NB4 (cell line): ENCODE data around the gene GREB1L.

ENCODE experiments used
- TF ChIP-seq, protein P1 (sequence below): IDR thresholded peaks from one replicate; pipeline ENCODE4 v1.5.1; 2012; ENCODE audit warnings: low read depth, low read length
- TF ChIP-seq, protein P2 (sequence below): IDR thresholded peaks from 2 replicates; pipeline ENCODE4 v1.6.1; 2011; ENCODE audit warnings: low read depth, low read length

DNA sequence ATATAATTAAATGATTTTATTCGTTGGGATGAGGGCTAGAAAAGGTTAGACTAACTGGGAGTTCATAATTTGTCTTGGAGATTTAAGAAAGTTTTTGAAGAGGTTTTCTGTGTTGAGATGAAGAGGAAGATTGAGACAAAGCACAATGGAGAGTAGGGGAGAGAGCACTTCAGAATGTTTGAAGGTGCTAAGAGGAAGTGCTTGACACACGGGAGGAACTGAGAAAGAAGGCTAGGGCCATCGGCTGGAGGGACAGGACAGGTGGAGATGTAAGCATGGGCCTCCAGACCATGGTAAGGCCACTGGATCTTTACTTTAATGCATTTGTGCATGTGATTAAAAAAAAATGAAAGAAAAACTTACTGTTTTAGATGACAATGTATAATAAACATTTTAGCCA, 31.5 kb downstream of the GREB1L start:
- TF ChIP-seq, protein P1, sequence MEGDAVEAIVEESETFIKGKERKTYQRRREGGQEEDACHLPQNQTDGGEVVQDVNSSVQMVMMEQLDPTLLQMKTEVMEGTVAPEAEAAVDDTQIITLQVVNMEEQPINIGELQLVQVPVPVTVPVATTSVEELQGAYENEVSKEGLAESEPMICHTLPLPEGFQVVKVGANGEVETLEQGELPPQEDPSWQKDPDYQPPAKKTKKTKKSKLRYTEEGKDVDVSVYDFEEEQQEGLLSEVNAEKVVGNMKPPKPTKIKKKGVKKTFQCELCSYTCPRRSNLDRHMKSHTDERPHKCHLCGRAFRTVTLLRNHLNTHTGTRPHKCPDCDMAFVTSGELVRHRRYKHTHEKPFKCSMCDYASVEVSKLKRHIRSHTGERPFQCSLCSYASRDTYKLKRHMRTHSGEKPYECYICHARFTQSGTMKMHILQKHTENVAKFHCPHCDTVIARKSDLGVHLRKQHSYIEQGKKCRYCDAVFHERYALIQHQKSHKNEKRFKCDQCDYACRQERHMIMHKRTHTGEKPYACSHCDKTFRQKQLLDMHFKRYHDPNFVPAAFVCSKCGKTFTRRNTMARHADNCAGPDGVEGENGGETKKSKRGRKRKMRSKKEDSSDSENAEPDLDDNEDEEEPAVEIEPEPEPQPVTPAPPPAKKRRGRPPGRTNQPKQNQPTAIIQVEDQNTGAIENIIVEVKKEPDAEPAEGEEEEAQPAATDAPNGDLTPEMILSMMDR: no peak
- TF ChIP-seq, protein P2, sequence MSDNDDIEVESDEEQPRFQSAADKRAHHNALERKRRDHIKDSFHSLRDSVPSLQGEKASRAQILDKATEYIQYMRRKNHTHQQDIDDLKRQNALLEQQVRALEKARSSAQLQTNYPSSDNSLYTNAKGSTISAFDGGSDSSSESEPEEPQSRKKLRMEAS: no peak
